Ishikawa (cell line): ENCODE measurements around the gene AP3S1.

ENCODE experiments used
- CEBPB ChIP-seq: IDR thresholded peaks from 2 replicates; pipeline ENCODE4 v1.6.1; 2012
- CREB1 ChIP-seq: IDR thresholded peaks from 2 replicates; pipeline ENCODE4 v1.6.1; 2012; ENCODE audit warnings: low read depth
- EGR1 ChIP-seq: IDR thresholded peaks from 2 replicates; pipeline ENCODE4 v1.6.1; 2012
- EP300 ChIP-seq: IDR thresholded peaks from 2 replicates; pipeline ENCODE4 v1.6.1; 2012; ENCODE audit warnings: borderline replicate concordance
- FOXM1 ChIP-seq: IDR thresholded peaks from 2 replicates; pipeline ENCODE4 v1.6.1; 2012; ENCODE audit warnings: low read depth, borderline replicate concordance
- RAD21 ChIP-seq: IDR thresholded peaks from 2 replicates; pipeline ENCODE4 v1.6.1; 2012; ENCODE audit warnings: low read depth
- REST ChIP-seq: IDR thresholded peaks from 2 replicates; pipeline ENCODE4 v1.6.1; 2012; ENCODE audit warnings: low read depth, mild to moderate bottlenecking
- TAF1 ChIP-seq: IDR thresholded peaks from 2 replicates; pipeline ENCODE4 v1.6.1; 2012; ENCODE audit warnings: low read depth, mild to moderate bottlenecking
- TEAD4 ChIP-seq: IDR thresholded peaks from 2 replicates; pipeline ENCODE4 v1.6.1; 2012
- USF1 ChIP-seq: IDR thresholded peaks from 2 replicates; pipeline ENCODE4 v1.6.1; 2012
- YY1 ChIP-seq: IDR thresholded peaks from 2 replicates; pipeline ENCODE4 v1.6.1; 2012; ENCODE audit warnings: low read depth
- ZBTB7A ChIP-seq: IDR thresholded peaks from 2 replicates; pipeline ENCODE4 v1.6.1; 2012; ENCODE audit warnings: low read depth

- TF ChIP-seq RAD21 (no peak), EGR1 (no peak), ZBTB7A (no peak), FOXM1 (no peak), TEAD4 (no peak), REST (no peak), CEBPB (no peak), EP300 (no peak), YY1 (no peak), CREB1 (no peak), USF1 (no peak), TAF1 (no peak)
These were observed 30.3 kb upstream of the AP3S1 start for GRCh38 chr5:115811406-115811805.
